Fibroblast of lung (primary cell): Measurements from ENCODE around the gene SUPT5H.

ENCODE experiments used
- CTCF ChIP-seq, 2 donors: IDR thresholded peaks in 1 of 2; conservative IDR thresholded peaks in 1 of 2; 1 replicate in 1 of 2; 2 replicates in 1 of 2; pipeline ENCODE4 v1.5.1; 2011 to 2012; ENCODE audit warnings: low read length in 2 of 2, control low read depth in 1 of 2, inconsistent platforms in 1 of 2, low read depth in 1 of 2, mild to moderate bottlenecking in 1 of 2
- EZH2 ChIP-seq: IDR thresholded peaks from 2 replicates; pipeline ENCODE4 v1.5.1; 2012; ENCODE audit warnings: low read length, control low read depth, mild to moderate bottlenecking; ENCODE audit errors: missing control alignments

GRCh38 chr19:39489756-39490155 is 44.4 kb downstream of the SUPT5H start:
- no peak for TF ChIP-seq CTCF (conservative IDR thresholded peaks at IDR 0.05 in 1 of 2, IDR thresholded peaks at IDR 0.05 in 1 of 2; ENCODE audit: low read depth in 1 of 2, low read length in 2 of 2)
- TF ChIP-seq EZH2: no peak
